Measurements from ENCODE around the gene CMBL.
"Not testable (repeated sequence)": the region's sequence is repeated elsewhere in the genome, so short reads cannot be mapped to it uniquely, and the experiment has no call there.

Gene CMBL

GRCh38 chr5:10257870-10258269 lies 49.8 kb downstream of the CMBL start:
- no peak for DNase-seq (ENCODE audit: low read depth)

GRCh38 chr5:10254686-10255085 lies 53.0 kb downstream of the CMBL start:
- no peak for DNase-seq (ENCODE audit: low read depth)

- DNase-seq (ENCODE audit: low read depth), result no peak
Measured at GRCh38 chr5:10253390-10253789, 54.3 kb downstream of the CMBL start.

GRCh38 chr5:10251405-10251804 lies 56.3 kb downstream of the CMBL start:
- no peak for DNase-seq (ENCODE audit: low read depth)

GRCh38 chr5:10250806-10251276 lies 56.9 kb downstream of the CMBL start:
- DNase-seq (ENCODE audit: low read depth), result no peak

- peak; percentile 84 for DNase-seq (ENCODE audit: low read depth)
Measured at GRCh38 chr5:10249948-10250805, 57.5 kb downstream of the CMBL start, which contains the start of gene CCT5. Gene CCT5 (plus strand): TSS chr5:10250280. CDS start chr5:10250341, 61 bp downstream.

- DNase-seq (ENCODE audit: low read depth), result no peak
Measured at GRCh38 chr5:10248378-10249260, 59.1 kb downstream of the CMBL start.

GRCh38 chr5:10247217-10247616 lies 60.5 kb downstream of the CMBL start:
- DNase-seq (ENCODE audit: low read depth), result not testable (repeated sequence)

- DNase-seq (ENCODE audit: low read depth), result no peak
Measured at GRCh38 chr5:10246761-10247160, 60.9 kb downstream of the CMBL start.

GRCh38 chr5:10244342-10244944 lies 63.3 kb downstream of the CMBL start:
- DNase-seq (ENCODE audit: low read depth), result no peak

GRCh38 chr5:10243660-10244240 lies 64.0 kb downstream of the CMBL start:
- DNase-seq (ENCODE audit: low read depth), result no peak

GRCh38 chr5:10235350-10235749 lies 72.4 kb downstream of the CMBL start:
- no peak for DNase-seq (ENCODE audit: low read depth)

GRCh38 chr5:10233505-10233904 lies 74.2 kb downstream of the CMBL start:
- DNase-seq (ENCODE audit: low read depth), result no peak

GRCh38 chr5:10233011-10233410 lies 74.7 kb downstream of the CMBL start:
- no peak for DNase-seq (ENCODE audit: low read depth)

- DNase-seq (ENCODE audit: low read depth), result no peak
Measured at GRCh38 chr5:10232386-10232785, 75.3 kb downstream of the CMBL start.

- no peak for DNase-seq (ENCODE audit: low read depth)
Measured at GRCh38 chr5:10229306-10230048, 78.2 kb downstream of the CMBL start.

GRCh38 chr5:10228288-10228687 lies 79.4 kb downstream of the CMBL start:
- no peak for DNase-seq (ENCODE audit: low read depth)

All from activated T-helper 9 cell treated with anti-CD3 and anti-CD28 coated beads, Interleukin-2, amount 50 U/mL, for 16 hours (primary cell).